ENCODE data around the gene TMEM130. TPM values are rescaled to one million over a fixed set of nuclear protein-coding genes. Genes with fewer than 3 reads are reported as not detected.

The TMEM130 gene
- total RNA-seq, 1 experiment from 2014 or later, result not detected

GRCh38 chr7:98811299-98811698 lies 58.5 kb downstream of the TMEM130 start:
- Histone ChIP-seq H3K36me3 (ENCODE audit: control insufficient read depth, insufficient read depth, low read length) (no peaks in the 10 kb centered on the region), H3K4me1 (no peaks in the 10 kb centered on the region), H3K27me3 (replicated peaks; ENCODE audit: control insufficient read depth, insufficient read depth, low read length) (no peaks in the 10 kb centered on the region), H3K4me3 (ENCODE audit: low read depth, low read length) (no peak overlapping the region), H3K9me3 (peaks cover 8% of the 10 kb centered on the region)
- Mint-ChIP-seq H3K27ac (ENCODE audit: unreplicated experiment) (no peak overlapping the region), H3K4me3 (ENCODE audit: unreplicated experiment) (no peak overlapping the region), H3K9me3 (ENCODE audit: unreplicated experiment) (peaks cover 19% of the 10 kb centered on the region), H3K36me3 (ENCODE audit: insufficient read depth, unreplicated experiment) (peaks cover 7% of the 10 kb centered on the region), H3K4me1 (ENCODE audit: low read depth, unreplicated experiment) (peaks cover 6% of the 10 kb centered on the region), H3K27me3 (ENCODE audit: insufficient read depth, unreplicated experiment) (no peaks in the 10 kb centered on the region)
- no peak for DNase-seq
- ChIA-PET CTCF (no interaction called here), POLR2A (no interaction called here)
- no TSS peak for BruUV-seq (replicated peaks)
- no peak for TF ChIP-seq CTCF (IDR thresholded peaks at IDR 0.05; ENCODE audit: insufficient read depth in 1 of 2, low read depth in 1 of 2, low read length in 1 of 2, severe bottlenecking in 1 of 2, unreplicated experiment in 1 of 2)
- intact Hi-C loops (cut with micrococcal nuclease; ENCODE audit: unreplicated experiment), result no loop called here

GRCh38 chr7:98810153-98810802 lies 59.5 kb downstream of the TMEM130 start:
- H3K9me3 Mint-ChIP-seq (ENCODE audit: unreplicated experiment), result peaks cover 12% of the 10 kb centered on the region
- H3K4me3 Mint-ChIP-seq (ENCODE audit: unreplicated experiment), result no peak overlapping the region
- no peak overlapping the region for H3K4me3 ChIP-seq (ENCODE audit: low read depth, low read length)
- TF ChIP-seq CTCF (IDR thresholded peaks at IDR 0.05; ENCODE audit: insufficient read depth in 1 of 2, low read depth in 1 of 2, low read length in 1 of 2, severe bottlenecking in 1 of 2, unreplicated experiment in 1 of 2), result no peak
- H3K36me3 Mint-ChIP-seq (ENCODE audit: insufficient read depth, unreplicated experiment), result peaks cover 7% of the 10 kb centered on the region
- no peak for DNase-seq
- no peaks in the 10 kb centered on the region for H3K36me3 ChIP-seq (ENCODE audit: control insufficient read depth, insufficient read depth, low read length)
- intact Hi-C loops (cut with micrococcal nuclease; ENCODE audit: unreplicated experiment), result no loop called here
- no peaks in the 10 kb centered on the region for H3K27me3 ChIP-seq (replicated peaks; ENCODE audit: control insufficient read depth, insufficient read depth, low read length)
- no peak overlapping the region for H3K27ac Mint-ChIP-seq (ENCODE audit: unreplicated experiment)
- no peaks in the 10 kb centered on the region for H3K27me3 Mint-ChIP-seq (ENCODE audit: insufficient read depth, unreplicated experiment)
- no TSS peak for BruUV-seq (replicated peaks)
- ChIA-PET CTCF (interaction anchor here (0.7 kb wide), 1 partner anchor 135 kb away, joined by 3 read pairs; no protein-coding TSS in a partner anchor), POLR2A (no interaction called here)
- peaks cover 1% of the 10 kb centered on the region for H3K4me1 Mint-ChIP-seq (ENCODE audit: low read depth, unreplicated experiment)
- peaks cover 8% of the 10 kb centered on the region for H3K9me3 ChIP-seq
- no peaks in the 10 kb centered on the region for H3K4me1 ChIP-seq

GRCh38 chr7:98808751-98809460 lies 60.9 kb downstream of the TMEM130 start:
- Mint-ChIP-seq H3K4me3 (ENCODE audit: unreplicated experiment) (no peak overlapping the region), H3K9me3 (ENCODE audit: unreplicated experiment) (peaks cover 8% of the 10 kb centered on the region), H3K27me3 (ENCODE audit: insufficient read depth, unreplicated experiment) (no peaks in the 10 kb centered on the region), H3K4me1 (ENCODE audit: low read depth, unreplicated experiment) (no peaks in the 10 kb centered on the region), H3K27ac (ENCODE audit: unreplicated experiment) (no peak overlapping the region), H3K36me3 (ENCODE audit: insufficient read depth, unreplicated experiment) (peaks cover 7% of the 10 kb centered on the region)
- H3K4me1 ChIP-seq, result no peaks in the 10 kb centered on the region
- ChIA-PET POLR2A (no interaction called here), CTCF (interaction anchor here (0.6 kb wide), 1 partner anchor 10 kb away, joined by 4 read pairs; no protein-coding TSS in a partner anchor)
- H3K36me3 ChIP-seq (ENCODE audit: control insufficient read depth, insufficient read depth, low read length), result no peaks in the 10 kb centered on the region
- TF ChIP-seq CTCF (IDR thresholded peaks at IDR 0.05; ENCODE audit: insufficient read depth in 1 of 2, low read depth in 1 of 2, low read length in 1 of 2, severe bottlenecking in 1 of 2, unreplicated experiment in 1 of 2), result no peak
- no peaks in the 10 kb centered on the region for H3K27me3 ChIP-seq (replicated peaks; ENCODE audit: control insufficient read depth, insufficient read depth, low read length)
- peaks cover 8% of the 10 kb centered on the region for H3K9me3 ChIP-seq
- no peak for DNase-seq
- intact Hi-C loops (cut with micrococcal nuclease; ENCODE audit: unreplicated experiment), result no loop called here
- no peak overlapping the region for H3K4me3 ChIP-seq (ENCODE audit: low read depth, low read length)
- no TSS peak for BruUV-seq (replicated peaks)
